NCI-H748 treated with DMSO at 0.1 percent for 48 hours (cell line): ENCODE measurements around the gene LGALS3BP.
"Not testable (repeated sequence)": the region's sequence is repeated elsewhere in the genome, so short reads cannot be mapped to it uniquely, and the experiment has no call there.

Experiments used
- DNase-seq: peaks from one replicate; lab custom pipeline; 2025; lab: John Stamatoyannopoulos, UW

LGALS3BP gene, protein sequence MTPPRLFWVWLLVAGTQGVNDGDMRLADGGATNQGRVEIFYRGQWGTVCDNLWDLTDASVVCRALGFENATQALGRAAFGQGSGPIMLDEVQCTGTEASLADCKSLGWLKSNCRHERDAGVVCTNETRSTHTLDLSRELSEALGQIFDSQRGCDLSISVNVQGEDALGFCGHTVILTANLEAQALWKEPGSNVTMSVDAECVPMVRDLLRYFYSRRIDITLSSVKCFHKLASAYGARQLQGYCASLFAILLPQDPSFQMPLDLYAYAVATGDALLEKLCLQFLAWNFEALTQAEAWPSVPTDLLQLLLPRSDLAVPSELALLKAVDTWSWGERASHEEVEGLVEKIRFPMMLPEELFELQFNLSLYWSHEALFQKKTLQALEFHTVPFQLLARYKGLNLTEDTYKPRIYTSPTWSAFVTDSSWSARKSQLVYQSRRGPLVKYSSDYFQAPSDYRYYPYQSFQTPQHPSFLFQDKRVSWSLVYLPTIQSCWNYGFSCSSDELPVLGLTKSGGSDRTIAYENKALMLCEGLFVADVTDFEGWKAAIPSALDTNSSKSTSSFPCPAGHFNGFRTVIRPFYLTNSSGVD

DNA sequence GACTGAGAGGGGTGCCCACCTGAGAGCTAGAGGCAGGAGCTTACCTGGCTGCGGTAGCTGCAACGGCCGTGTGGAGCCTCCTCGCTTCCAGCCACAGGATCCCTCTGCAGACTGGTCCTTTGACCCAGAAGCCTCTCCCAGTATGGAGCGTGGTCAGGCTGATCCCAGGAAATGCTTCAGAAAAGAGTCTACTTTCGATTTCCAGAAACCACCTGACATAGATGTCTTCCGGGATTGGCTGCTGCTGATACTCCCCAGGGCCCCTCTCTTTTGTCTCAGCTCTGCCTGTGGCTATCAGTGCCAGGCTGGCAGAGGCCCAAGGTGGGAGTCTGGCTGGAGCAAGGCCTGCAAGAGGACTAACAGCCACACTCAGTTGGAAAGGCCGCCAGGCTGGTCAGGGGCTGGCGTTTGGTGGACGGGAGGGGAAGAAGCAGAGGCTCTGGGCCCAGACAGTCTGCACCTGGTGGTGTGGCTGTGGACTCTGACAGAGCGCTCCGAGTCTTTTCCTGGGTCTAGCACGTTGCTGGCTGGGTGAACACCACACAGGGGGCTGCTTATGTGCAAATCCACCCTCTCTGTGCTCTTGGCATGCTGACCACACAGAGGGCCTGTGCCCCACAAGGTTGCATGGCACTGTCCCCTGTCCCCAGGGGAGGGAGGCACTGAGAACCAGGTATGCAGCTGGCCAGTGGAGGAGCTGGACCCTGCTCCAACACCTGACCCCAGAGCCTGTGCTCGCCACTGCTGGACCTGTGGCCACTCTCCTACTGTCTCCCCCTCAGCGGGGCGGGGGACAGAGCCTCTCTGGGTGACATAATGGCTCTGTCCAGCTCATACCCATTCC is at the start of gene LGALS3BP:
Gene LGALS3BP (minus strand): TSS at position 144 of the 844 bp plus-strand sequence. CDS start 2,732 bp downstream, outside the sequence.
- DNase-seq = no peak

GRCh38 chr17:79028496-79029326 is 49.0 kb upstream of the LGALS3BP start:
- no peak for DNase-seq

GRCh38 chr17:79027925-79028491 is 48.3 kb upstream of the LGALS3BP start:
- no peak for DNase-seq

GRCh38 chr17:79027274-79027924 is 47.7 kb upstream of the LGALS3BP start:
- no peak for DNase-seq

- no peak for DNase-seq
Observed at GRCh38 chr17:79026376-79027273, 46.9 kb upstream of the LGALS3BP start.

- DNase-seq = no peak
Observed at GRCh38 chr17:79024901-79025737, 45.4 kb upstream of the LGALS3BP start.

DNA sequence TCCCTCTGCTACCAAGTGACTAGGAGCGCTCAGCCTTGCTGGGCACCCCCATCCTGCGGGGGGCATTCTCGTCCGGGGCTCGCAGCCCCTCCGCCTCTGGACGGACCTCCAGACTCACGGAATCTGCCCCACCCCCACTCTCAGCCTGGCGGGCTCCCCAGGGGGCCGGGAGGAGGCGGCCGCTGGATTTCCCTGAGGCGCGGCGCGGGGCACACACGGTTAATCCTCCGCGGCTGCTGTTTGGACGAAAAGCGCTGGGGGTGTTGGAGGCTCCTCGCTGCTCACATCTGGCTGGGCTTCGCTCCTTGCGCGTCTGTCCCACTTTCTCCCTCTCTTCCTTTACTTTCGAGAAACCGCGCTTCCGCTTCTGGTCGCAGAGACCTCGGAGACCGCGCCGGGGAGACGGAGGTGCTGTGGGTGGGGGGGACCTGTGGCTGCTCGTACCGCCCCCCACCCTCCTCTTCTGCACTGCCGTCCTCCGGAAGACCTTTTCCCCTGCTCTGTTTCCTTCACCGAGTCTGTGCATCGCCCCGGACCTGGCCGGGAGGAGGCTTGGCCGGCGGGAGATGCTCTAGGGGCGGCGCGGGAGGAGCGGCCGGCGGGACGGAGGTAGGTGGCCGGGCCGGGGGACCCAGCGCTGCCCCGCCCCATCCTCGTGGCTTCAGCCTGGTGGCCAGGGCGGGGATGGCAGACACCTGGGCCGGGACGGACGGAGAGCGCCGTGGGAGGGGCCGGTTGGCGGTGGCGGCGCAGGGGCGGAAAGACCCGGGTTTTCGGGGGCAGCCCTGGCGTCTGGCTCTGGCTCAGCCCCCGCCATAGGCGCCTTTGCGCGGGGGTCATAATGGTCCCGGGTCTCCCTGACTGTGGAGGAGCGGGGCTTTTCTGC is 44.4 kb upstream of the LGALS3BP start, which contains the start of gene C1QTNF1:
Gene C1QTNF1 (plus strand): TSS at position 284 of the 886 bp plus-strand sequence. CDS start 19,800 bp downstream, outside the sequence.
- no peak for DNase-seq

GRCh38 chr17:79023180-79023705 is 43.5 kb upstream of the LGALS3BP start:
- no peak for DNase-seq

GRCh38 chr17:79022507-79022991 is 42.8 kb upstream of the LGALS3BP start:
- DNase-seq = no peak

DNA sequence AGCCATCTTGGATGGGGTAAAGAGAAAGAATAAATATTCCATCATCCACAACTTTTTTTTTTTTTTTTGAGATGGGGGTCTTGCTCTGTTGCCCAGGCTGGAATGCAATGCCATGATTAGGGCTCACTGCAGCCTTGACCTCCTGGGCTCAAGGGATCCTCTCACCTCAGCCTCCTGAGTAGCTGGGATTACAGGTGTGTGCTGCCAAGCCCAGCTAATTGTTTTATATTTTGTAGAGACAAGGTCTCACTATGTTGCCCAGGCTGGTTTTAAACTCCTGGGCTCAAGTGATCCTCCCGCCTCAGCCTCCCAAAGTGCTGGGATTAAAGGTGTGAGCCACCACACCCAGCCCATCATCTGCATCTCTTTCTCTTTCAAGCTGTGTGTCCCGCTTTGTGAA is 42.2 kb upstream of the LGALS3BP start:
- DNase-seq = not testable (repeated sequence)

- no peak for DNase-seq
Observed at GRCh38 chr17:79020631-79021301, 41.0 kb upstream of the LGALS3BP start.

DNA sequence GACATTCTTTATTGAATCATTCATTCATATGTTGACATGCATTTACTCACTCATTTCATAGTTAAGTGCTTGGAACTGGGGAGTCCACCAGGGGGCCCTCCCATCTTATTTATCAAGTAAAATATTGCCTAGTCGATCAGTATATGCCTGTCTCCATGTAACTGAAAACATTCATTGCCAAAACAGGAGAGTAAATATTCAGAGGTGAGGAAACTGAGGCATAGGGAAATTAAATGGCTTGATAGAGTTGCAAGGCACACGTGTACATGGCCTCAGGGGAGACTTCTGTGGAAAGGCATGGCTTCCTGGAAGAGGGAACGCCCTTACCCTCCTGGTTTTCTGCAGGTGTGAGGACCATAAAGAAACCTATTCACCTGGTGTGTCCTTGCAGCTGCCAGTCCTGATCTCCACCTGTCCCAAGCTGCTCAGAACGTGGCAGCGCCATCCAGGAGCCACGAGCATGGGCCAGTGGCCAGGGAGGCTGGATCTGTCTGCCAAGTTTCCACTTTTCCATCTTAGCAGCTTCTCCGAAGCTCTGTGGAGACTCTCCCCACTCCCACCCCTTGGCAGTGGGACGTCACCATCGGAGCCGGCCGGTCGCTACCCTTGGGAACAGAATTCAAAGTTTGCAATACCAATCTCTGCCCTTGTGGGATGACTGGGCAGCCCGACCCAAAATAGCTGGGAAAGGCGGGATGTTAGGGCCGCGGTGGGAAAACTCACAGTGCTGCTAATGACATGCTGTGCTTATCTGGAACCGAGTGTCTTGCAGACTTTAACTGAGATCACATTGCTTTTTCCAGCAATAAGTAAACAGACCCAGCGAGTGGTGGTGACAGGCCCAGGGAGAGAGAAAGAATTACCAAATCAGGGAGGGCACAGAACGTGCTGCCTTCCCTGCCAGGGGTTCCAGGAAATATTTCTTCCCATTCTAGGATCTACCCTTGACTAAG is 40.2 kb upstream of the LGALS3BP start:
- peak; percentile 10 for DNase-seq

- no peak for DNase-seq
Observed at GRCh38 chr17:79019261-79019631, 39.5 kb upstream of the LGALS3BP start.

DNA sequence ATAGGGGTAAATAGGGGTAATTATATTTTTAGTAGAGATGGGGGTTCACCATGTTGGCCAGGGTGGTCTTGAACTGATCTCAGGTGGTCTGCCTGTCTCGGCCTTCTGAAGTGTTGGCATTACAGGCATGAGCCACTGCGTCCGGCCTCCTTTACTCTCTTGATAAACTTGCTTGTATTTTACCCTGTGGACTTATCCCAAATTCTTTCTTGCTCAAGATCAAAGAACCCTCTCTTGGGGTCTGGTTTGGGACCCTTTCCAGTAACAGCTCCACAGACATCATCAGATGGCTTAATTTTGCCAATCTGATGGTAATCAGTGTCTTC is 38.6 kb upstream of the LGALS3BP start:
- no peak for DNase-seq

- DNase-seq = no peak
Observed at GRCh38 chr17:79017546-79018369, 38.0 kb upstream of the LGALS3BP start.
